Caco-2 (cell line): ENCODE measurements around the gene KCNIP4. TPM values are rescaled to one million over a fixed set of nuclear protein-coding genes. Genes with fewer than 3 reads are reported as not detected.

Experiments used
- BruUV-seq: library from RNA; stranded (reverse); fragments of 400-500 nt; replicated peaks from 2 replicates; lab custom pipeline; 2021; lab: Mats Ljungman, UMichigan
- CTCF ChIA-PET: fragments of 300-600 bp; sonication (Branson Sonifier 250); formaldehyde crosslinking; loops from one replicate; lab custom pipeline; 2022; ENCODE audit warnings: antibody characterized with exemption; lab: Charles Lee
- POLR2A ChIA-PET: fragments of 300-600 bp; sonication (Branson Sonifier 250); formaldehyde crosslinking; loops from one replicate; lab custom pipeline; 2022; ENCODE audit warnings: antibody characterized with exemption; lab: Charles Lee
- DNase-seq, 2 experiments: peaks; one replicate each; pipeline versions ENCODE4 v3.0.0 to v3.0.0-alpha.2; 2020 to 2022
- H3K27me3 ChIP-seq: replicated peaks from 2 replicates; pipeline ENCODE4 v1.6.0; 2011; ENCODE audit warnings: low read length; ENCODE audit not compliant: control insufficient read depth, insufficient read depth
- H3K36me3 ChIP-seq: 2 replicates; pipeline ENCODE4 v1.5.1; 2011; ENCODE audit warnings: low read length; ENCODE audit not compliant: control insufficient read depth, insufficient read depth
- H3K4me1 ChIP-seq: fragments of 250-450 bp; sonication (Bioruptor Pico); 2 replicates; pipeline ENCODE4 v1.5.1; 2020; ENCODE audit warnings: mild to moderate bottlenecking
- H3K4me3 ChIP-seq: 2 replicates; pipeline ENCODE4 v1.5.1; 2011; ENCODE audit warnings: low read depth, mild to moderate bottlenecking, control low read depth, low read length
- H3K9me3 ChIP-seq: fragments of 250-450 bp; sonication (Bioruptor Pico); 2 replicates; pipeline ENCODE4 v1.5.1; 2020; ENCODE audit warnings: mild to moderate bottlenecking, moderate library complexity
- H3K27ac Mint-ChIP-seq: one replicate; pipeline ENCODE4 v1.8.0; 2022; ENCODE audit warnings: mixed read lengths; ENCODE audit not compliant: unreplicated experiment
- H3K27me3 Mint-ChIP-seq: one replicate; pipeline ENCODE4 v1.8.0; 2022; ENCODE audit warnings: mixed read lengths; ENCODE audit not compliant: insufficient read depth, unreplicated experiment
- H3K36me3 Mint-ChIP-seq: one replicate; pipeline ENCODE4 v1.8.0; 2022; ENCODE audit warnings: mild to moderate bottlenecking, mixed read lengths; ENCODE audit not compliant: insufficient read depth, unreplicated experiment
- H3K4me1 Mint-ChIP-seq: one replicate; pipeline ENCODE4 v1.8.0; 2022; ENCODE audit warnings: low read depth, mixed read lengths; ENCODE audit not compliant: unreplicated experiment
- H3K4me3 Mint-ChIP-seq: one replicate; pipeline ENCODE4 v1.8.0; 2022; ENCODE audit warnings: mild to moderate bottlenecking, moderate library complexity, mixed read lengths; ENCODE audit not compliant: unreplicated experiment
- H3K9me3 Mint-ChIP-seq: one replicate; pipeline ENCODE4 v1.8.0; 2022; ENCODE audit warnings: mixed read lengths; ENCODE audit not compliant: unreplicated experiment
- intact Hi-C: fragments of 100-400 bp; cut with micrococcal nuclease; formaldehyde crosslinking; loops from one replicate; pipeline ENCODE4 v1.10.0; 2022; ENCODE audit not compliant: unreplicated experiment
- total RNA-seq: library from RNA; stranded (reverse); gene quantifications from 2 replicates; pipeline ENCODE4 v1.2.3, GENCODE V29; 2022
- TF ChIP-seq, protein P1 (sequence below), 2 experiments: fragments of 200-600 bp in 1 of 2; IDR thresholded peaks; 1 replicate in 1 of 2; 2 replicates in 1 of 2; pipeline versions ENCODE4 v1.5.1 to v1.8.0; 2011 to 2022; ENCODE audit warnings: antibody characterized with exemption in 1 of 2, control low read depth in 1 of 2, inconsistent platforms in 1 of 2, low read depth in 1 of 2, low read length in 1 of 2, mild to moderate bottlenecking in 1 of 2, moderate library complexity in 1 of 2; ENCODE audit not compliant: insufficient read depth in 1 of 2, severe bottlenecking in 1 of 2, unreplicated experiment in 1 of 2

KCNIP4 gene
- total RNA-seq, 1 experiment from 2014 or later: not detected

DNA sequence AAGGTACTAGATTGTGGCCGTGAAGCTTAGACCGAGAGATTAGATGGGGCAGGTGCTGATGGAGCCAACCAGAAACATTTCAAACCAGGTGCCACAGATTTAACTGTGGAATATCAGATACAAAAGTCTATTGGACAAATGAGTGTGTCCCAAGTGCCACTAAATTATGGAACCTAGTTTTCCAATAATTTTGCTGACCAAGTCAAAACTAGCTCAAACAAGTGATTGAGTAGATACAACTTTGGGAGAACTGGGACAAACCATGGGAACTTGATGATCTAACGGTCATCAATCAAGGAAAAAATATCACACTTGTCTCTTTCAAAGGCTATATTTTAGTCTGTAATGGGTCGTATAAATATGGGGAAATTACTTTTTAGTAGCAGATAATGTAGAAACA lies 562.9 kb downstream of the KCNIP4 start:
- Mint-ChIP-seq H3K27me3 (peaks cover 11% of the 10 kb centered on the region), H3K27ac (no peak overlapping the region), H3K4me3 (no peak overlapping the region), H3K4me1 (no peaks in the 10 kb centered on the region), H3K36me3 (no peaks in the 10 kb centered on the region), H3K9me3 (no peaks in the 10 kb centered on the region)
- POLR2A ChIA-PET: no interaction called here
- CTCF ChIA-PET: no interaction called here
- TF ChIP-seq, protein P1, sequence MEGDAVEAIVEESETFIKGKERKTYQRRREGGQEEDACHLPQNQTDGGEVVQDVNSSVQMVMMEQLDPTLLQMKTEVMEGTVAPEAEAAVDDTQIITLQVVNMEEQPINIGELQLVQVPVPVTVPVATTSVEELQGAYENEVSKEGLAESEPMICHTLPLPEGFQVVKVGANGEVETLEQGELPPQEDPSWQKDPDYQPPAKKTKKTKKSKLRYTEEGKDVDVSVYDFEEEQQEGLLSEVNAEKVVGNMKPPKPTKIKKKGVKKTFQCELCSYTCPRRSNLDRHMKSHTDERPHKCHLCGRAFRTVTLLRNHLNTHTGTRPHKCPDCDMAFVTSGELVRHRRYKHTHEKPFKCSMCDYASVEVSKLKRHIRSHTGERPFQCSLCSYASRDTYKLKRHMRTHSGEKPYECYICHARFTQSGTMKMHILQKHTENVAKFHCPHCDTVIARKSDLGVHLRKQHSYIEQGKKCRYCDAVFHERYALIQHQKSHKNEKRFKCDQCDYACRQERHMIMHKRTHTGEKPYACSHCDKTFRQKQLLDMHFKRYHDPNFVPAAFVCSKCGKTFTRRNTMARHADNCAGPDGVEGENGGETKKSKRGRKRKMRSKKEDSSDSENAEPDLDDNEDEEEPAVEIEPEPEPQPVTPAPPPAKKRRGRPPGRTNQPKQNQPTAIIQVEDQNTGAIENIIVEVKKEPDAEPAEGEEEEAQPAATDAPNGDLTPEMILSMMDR (IDR thresholded peaks at IDR 0.05; ENCODE audit: insufficient read depth in 1 of 2, low read depth in 1 of 2, low read length in 1 of 2, severe bottlenecking in 1 of 2, unreplicated experiment in 1 of 2): no peak
- no peak for DNase-seq
- Histone ChIP-seq H3K4me1 (no peaks in the 10 kb centered on the region), H3K27me3 (no peaks in the 10 kb centered on the region), H3K4me3 (no peak overlapping the region), H3K36me3 (no peaks in the 10 kb centered on the region), H3K9me3 (no peaks in the 10 kb centered on the region)
- BruUV-seq: no TSS peak
- intact Hi-C loops: no loop called here

DNA sequence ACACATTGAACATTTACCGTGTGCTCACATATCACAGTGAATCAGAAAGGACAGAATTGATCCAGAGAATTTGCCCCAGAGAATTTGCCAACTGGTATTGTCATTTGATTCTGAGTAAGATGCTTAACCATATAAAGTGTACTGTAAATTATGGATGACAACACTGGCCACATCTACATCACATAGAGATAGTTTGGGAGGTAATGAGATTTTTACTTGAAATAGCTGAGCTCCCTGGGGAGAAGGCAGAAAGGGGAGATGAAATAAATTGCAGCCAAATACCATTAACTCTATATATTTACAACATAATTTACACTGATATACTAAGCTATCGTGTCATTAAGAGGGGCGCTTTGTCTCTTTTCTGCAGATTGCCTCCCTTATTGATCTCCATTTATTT lies 564.0 kb downstream of the KCNIP4 start:
- intact Hi-C loops: no loop called here
- Histone ChIP-seq H3K4me1 (no peaks in the 10 kb centered on the region), H3K36me3 (no peaks in the 10 kb centered on the region), H3K9me3 (no peaks in the 10 kb centered on the region), H3K4me3 (no peak overlapping the region), H3K27me3 (no peaks in the 10 kb centered on the region)
- BruUV-seq: no TSS peak
- H3K9me3 Mint-ChIP-seq: no peaks in the 10 kb centered on the region
- ChIA-PET CTCF (no interaction called here), POLR2A (no interaction called here)
- H3K27me3 Mint-ChIP-seq: peaks cover 11% of the 10 kb centered on the region
- TF ChIP-seq, protein P1 (IDR thresholded peaks at IDR 0.05; ENCODE audit: insufficient read depth in 1 of 2, low read depth in 1 of 2, low read length in 1 of 2, severe bottlenecking in 1 of 2, unreplicated experiment in 1 of 2): no peak
- no peak overlapping the region for H3K27ac Mint-ChIP-seq
- no peaks in the 10 kb centered on the region for H3K36me3 Mint-ChIP-seq
- H3K4me1 Mint-ChIP-seq: no peaks in the 10 kb centered on the region
- DNase-seq: no peak
- H3K4me3 Mint-ChIP-seq: no peak overlapping the region

DNA sequence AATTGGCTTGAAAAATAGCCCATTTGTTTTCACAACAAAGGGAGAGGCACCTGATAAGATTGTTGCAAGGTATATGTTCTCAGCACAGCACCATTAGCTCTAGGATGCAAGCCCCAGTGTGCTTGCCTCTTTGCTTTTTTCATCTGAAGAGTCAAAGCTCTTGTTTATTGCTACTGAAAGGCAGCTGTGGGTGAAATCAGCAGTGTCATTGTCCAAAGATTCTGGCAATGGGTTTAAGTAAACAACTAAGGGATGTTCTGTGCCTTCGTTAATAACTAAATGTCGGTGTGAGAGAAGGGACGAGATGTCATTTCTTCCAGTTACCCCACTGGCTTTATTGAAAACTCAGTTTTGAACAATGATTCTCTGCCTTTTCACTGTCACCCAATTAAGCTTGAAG lies 567.7 kb downstream of the KCNIP4 start:
- BruUV-seq: no TSS peak
- H3K36me3 ChIP-seq: no peaks in the 10 kb centered on the region
- no peaks in the 10 kb centered on the region for H3K36me3 Mint-ChIP-seq
- TF ChIP-seq, protein P1 (IDR thresholded peaks at IDR 0.05; ENCODE audit: insufficient read depth in 1 of 2, low read depth in 1 of 2, low read length in 1 of 2, severe bottlenecking in 1 of 2, unreplicated experiment in 1 of 2): no peak
- no peak overlapping the region for H3K27ac Mint-ChIP-seq
- no peak overlapping the region for H3K4me3 Mint-ChIP-seq
- H3K9me3 Mint-ChIP-seq: no peaks in the 10 kb centered on the region
- no peak for DNase-seq
- peaks cover 12% of the 10 kb centered on the region for H3K27me3 Mint-ChIP-seq
- ChIA-PET POLR2A (no interaction called here), CTCF (no interaction called here)
- H3K4me1 Mint-ChIP-seq: no peaks in the 10 kb centered on the region
- intact Hi-C loops: no loop called here
- no peaks in the 10 kb centered on the region for H3K27me3 ChIP-seq
- H3K4me1 ChIP-seq: no peaks in the 10 kb centered on the region
- H3K9me3 ChIP-seq: no peaks in the 10 kb centered on the region
- no peak overlapping the region for H3K4me3 ChIP-seq
